Mucosa of rectum (tissue), 2 donors: ENCODE results near the gene SLC25A22.
A peak's percentile ranks its signal among the peaks of the same experiment; 100 is the strongest.

Experiments used
- H3K27ac ChIP-seq, 2 donors: one replicate each; pipeline ENCODE4 v1.7.0; 2013; ENCODE audit warnings: inconsistent platforms in 2 of 2, low read depth in 2 of 2, low read length in 2 of 2
- H3K27me3 ChIP-seq, 2 donors: one replicate each; pipeline ENCODE4 v1.7.0; 2013; ENCODE audit warnings: low read length in 2 of 2; ENCODE audit not compliant: control insufficient read depth in 2 of 2, insufficient read depth in 2 of 2
- H3K36me3 ChIP-seq, 2 donors: one replicate each; pipeline ENCODE4 v1.7.0; 2013; ENCODE audit warnings: low read length in 2 of 2; ENCODE audit not compliant: control insufficient read depth in 2 of 2, insufficient read depth in 2 of 2
- H3K4me1 ChIP-seq, 2 donors: one replicate each; pipeline ENCODE4 v1.7.0; 2013; ENCODE audit warnings: low read length in 2 of 2, mild to moderate bottlenecking in 1 of 2; ENCODE audit not compliant: control insufficient read depth in 2 of 2, insufficient read depth in 2 of 2
- H3K4me3 ChIP-seq, 2 donors: one replicate each; pipeline ENCODE4 v1.7.0; 2013; ENCODE audit warnings: low read length in 2 of 2
- H3K9ac ChIP-seq, 2 donors: one replicate each; pipeline ENCODE4 v1.7.0; 2013; ENCODE audit warnings: low read length in 2 of 2, low read depth in 1 of 2, mild to moderate bottlenecking in 1 of 2
- H3K9me3 ChIP-seq, 2 donors: one replicate each; pipeline ENCODE4 v1.7.0; 2013; ENCODE audit warnings: low read length in 2 of 2; ENCODE audit not compliant: control insufficient read depth in 2 of 2
- donor health status: healthy.
- donor health status: Normal muscosa, but diverticular disease.

SLC25A22 gene

GRCh38 chr11:821512-822371 lies 23.7 kb upstream of the SLC25A22 start:
- Histone ChIP-seq H3K27ac (peak overlapping the region in 1 of 2 donors; percentile 98), H3K27me3 (no peaks in the 10 kb centered on the region), H3K4me1 (peaks cover 32 to 54% of the 10 kb centered on the region in 2 donors), H3K4me3 (peak overlapping the region; percentile 78 to 82), H3K36me3 (peaks cover 14 to 21% of the 10 kb centered on the region in 2 donors), H3K9ac (peak overlapping the region in 1 of 2 donors; percentile 91), H3K9me3 (no peaks in the 10 kb centered on the region)

- H3K27me3 ChIP-seq = no peaks in the 10 kb centered on the region
- no peaks in the 10 kb centered on the region for H3K9me3 ChIP-seq
- H3K9ac ChIP-seq = peak overlapping the region; percentile 75 to 91
- H3K4me3 ChIP-seq = peak overlapping the region; percentile 78 to 82
- peaks cover 32 to 47% of the 10 kb centered on the region in 2 donors for H3K4me1 ChIP-seq
- H3K36me3 ChIP-seq = peaks cover 14 to 21% of the 10 kb centered on the region in 2 donors
- H3K27ac ChIP-seq = peak overlapping the region; percentile 96 to 98
Observed at GRCh38 chr11:820655-821511, 22.8 kb upstream of the SLC25A22 start.

GRCh38 chr11:819943-820649 lies 22.0 kb upstream of the SLC25A22 start:
- peak overlapping the region; percentile 96 to 98 for H3K27ac ChIP-seq
- H3K4me1 ChIP-seq = peaks cover 29 to 39% of the 10 kb centered on the region in 2 donors
- peak overlapping the region; percentile 75 to 91 for H3K9ac ChIP-seq
- H3K4me3 ChIP-seq = peak overlapping the region; percentile 78 to 82
- H3K36me3 ChIP-seq = peaks cover 14 to 20% of the 10 kb centered on the region in 2 donors
- no peaks in the 10 kb centered on the region for H3K9me3 ChIP-seq
- no peaks in the 10 kb centered on the region for H3K27me3 ChIP-seq

DNA sequence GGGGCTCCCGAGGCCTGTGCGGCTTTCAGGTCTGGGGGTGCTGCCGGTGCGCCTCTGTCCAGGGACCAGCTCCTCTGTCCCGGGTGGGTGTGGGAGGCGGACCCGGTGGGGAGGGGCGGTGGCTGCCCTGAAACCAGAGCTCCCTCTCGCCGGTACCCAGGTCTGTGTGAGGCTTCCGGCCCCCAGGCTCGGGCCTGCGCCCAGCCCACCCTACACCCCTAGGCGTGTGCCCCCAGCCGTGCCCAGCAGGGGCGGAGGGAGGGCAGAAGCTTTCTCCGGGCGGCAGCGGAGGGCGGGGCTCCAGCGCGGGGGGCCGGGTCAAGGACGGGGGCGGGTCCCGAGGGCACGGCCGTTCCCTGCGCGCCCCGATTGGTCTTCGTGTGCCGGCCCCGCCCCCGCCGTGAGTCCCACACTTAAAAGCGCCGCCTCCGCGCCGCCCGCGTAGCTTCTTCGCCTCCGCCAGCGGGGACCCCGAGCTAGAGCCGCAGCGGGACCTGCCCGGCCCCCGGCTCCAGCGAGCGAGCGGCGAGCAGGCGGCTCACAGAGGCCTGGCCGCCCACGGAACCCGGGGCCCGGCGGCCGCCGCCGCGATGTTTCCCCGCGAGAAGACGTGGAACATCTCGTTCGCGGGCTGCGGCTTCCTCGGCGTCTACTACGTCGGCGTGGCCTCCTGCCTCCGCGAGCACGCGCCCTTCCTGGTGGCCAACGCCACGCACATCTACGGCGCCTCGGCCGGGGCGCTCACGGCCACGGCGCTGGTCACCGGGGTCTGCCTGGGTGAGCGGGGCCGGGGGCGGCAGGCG lies 21.2 kb upstream of the SLC25A22 start:
- peak overlapping the region; percentile 78 to 82 for H3K4me3 ChIP-seq
- H3K9ac ChIP-seq = peak overlapping the region; percentile 85 to 95
- no peaks in the 10 kb centered on the region for H3K27me3 ChIP-seq
- peaks cover 27 to 32% of the 10 kb centered on the region in 2 donors for H3K4me1 ChIP-seq
- H3K36me3 ChIP-seq = peaks cover 14 to 19% of the 10 kb centered on the region in 2 donors
- no peaks in the 10 kb centered on the region for H3K9me3 ChIP-seq
- H3K27ac ChIP-seq = peak overlapping the region; percentile 96 to 98

GRCh38 chr11:818396-819128 lies 20.5 kb upstream of the SLC25A22 start, which contains the start of gene PNPLA2:
Gene PNPLA2 (plus strand): TSS chr11:818914. CDS start chr11:819719, 805 bp downstream.
- no peaks in the 10 kb centered on the region for H3K27me3 ChIP-seq
- H3K9ac ChIP-seq = peak within 1 kb of the TSS; percentile 85 to 95
- H3K4me1 ChIP-seq = peaks cover 27 to 28% of the 10 kb centered on the region in 2 donors
- H3K4me3 ChIP-seq = peak within 1 kb of the TSS; percentile 78 to 82
- peaks cover 9 to 18% of the 10 kb centered on the region in 2 donors for H3K36me3 ChIP-seq
- H3K9me3 ChIP-seq = no peaks in the 10 kb centered on the region
- peak within 1 kb of the TSS; percentile 96 to 98 for H3K27ac ChIP-seq

DNA sequence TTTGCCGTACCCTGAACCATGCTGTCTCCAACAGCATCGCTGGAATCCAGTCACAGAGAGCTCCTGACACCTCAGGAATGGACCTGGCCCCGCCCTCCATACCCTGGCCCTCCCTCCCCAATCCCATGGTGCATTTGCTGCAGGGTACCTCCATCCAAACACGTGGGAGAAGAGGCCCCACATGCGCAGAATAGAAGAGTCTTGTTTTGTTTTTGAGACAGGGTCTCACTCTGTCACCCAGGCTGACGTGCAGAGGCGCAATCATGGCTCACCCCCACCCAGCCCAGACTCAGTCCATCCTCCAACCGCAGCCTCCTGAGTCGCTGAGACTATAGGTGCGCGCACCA lies 18.3 kb upstream of the SLC25A22 start:
- no peak overlapping the region for H3K27ac ChIP-seq

GRCh38 chr11:815675-816432 lies 17.8 kb upstream of the SLC25A22 start:
- Histone ChIP-seq H3K4me3 (no peak overlapping the region), H3K27ac (no peak overlapping the region), H3K27me3 (no peaks in the 10 kb centered on the region), H3K9me3 (no peaks in the 10 kb centered on the region), H3K36me3 (peaks cover 16 to 30% of the 10 kb centered on the region in 2 donors), H3K4me1 (peaks cover 26 to 29% of the 10 kb centered on the region in 2 donors), H3K9ac (no peak overlapping the region)

More for the DNA sequence above, 18.3 kb upstream of the SLC25A22 start:
- H3K36me3 ChIP-seq = peaks cover 16 to 28% of the 10 kb centered on the region in 2 donors
- H3K9ac ChIP-seq = no peak overlapping the region
- no peaks in the 10 kb centered on the region for H3K27me3 ChIP-seq
- peaks cover 26 to 29% of the 10 kb centered on the region in 2 donors for H3K4me1 ChIP-seq
- no peak overlapping the region for H3K4me3 ChIP-seq
- no peaks in the 10 kb centered on the region for H3K9me3 ChIP-seq

DNA sequence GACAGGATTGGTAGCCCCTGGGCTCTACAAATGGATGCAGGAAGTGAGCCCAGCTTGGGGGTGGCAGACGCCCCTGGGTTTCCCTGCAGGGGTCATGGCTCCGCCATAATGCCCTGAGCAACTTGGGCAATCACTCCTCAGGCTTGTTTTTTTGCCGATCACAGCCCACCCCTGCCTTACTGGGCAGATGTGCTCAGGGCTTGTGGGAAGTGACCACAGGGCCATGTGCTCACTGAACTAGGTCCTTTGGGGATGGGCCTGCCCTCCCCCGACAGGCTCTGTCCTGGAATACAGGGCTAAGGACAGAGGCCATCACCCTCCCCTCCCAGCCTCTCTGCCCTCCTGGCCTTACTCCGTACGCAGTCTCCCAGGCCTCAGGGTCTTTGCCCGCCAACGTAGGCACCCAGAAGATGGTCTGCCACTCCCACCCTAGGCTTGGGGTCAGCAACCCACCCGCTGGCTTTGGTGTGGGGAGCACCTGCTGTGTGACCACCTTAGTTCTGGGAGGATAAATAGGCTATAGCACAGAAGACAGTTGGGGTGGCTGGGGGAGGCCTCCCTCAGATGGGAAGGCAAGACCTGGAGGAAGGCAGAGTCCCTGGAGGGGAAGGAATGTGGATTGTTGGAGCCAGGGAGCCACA lies 15.5 kb upstream of the SLC25A22 start:
- no peak overlapping the region for H3K4me3 ChIP-seq
- H3K27ac ChIP-seq = no peak overlapping the region
- peaks cover 23 to 24% of the 10 kb centered on the region in 2 donors for H3K4me1 ChIP-seq
- H3K9ac ChIP-seq = no peak overlapping the region
- H3K27me3 ChIP-seq = no peaks in the 10 kb centered on the region
- H3K36me3 ChIP-seq = peaks cover 16 to 30% of the 10 kb centered on the region in 2 donors
- no peaks in the 10 kb centered on the region for H3K9me3 ChIP-seq
